CD4-positive, alpha-beta T cell treated with Interleukin-2 at 100 ng/mL for 4 hours (primary cell): ENCODE results near the gene FGG.

Experiments
- DNase-seq: peaks from one replicate; pipeline ENCODE4 v3.0.0-alpha.2; 2020; ENCODE audit warnings: low spot score

FGG gene

GRCh38 chr4:154585369-154586018, 27.0 kb downstream of the FGG start:
- no peak for DNase-seq

GRCh38 chr4:154584259-154584658, 28.2 kb downstream of the FGG start:
- no peak for DNase-seq

GRCh38 chr4:154583677-154584076, 28.8 kb downstream of the FGG start:
- no peak for DNase-seq

- DNase-seq = no peak
Observed at GRCh38 chr4:154583230-154583629, 29.2 kb downstream of the FGG start.

GRCh38 chr4:154582723-154583122, 29.7 kb downstream of the FGG start:
- no peak for DNase-seq

- DNase-seq = no peak
Observed at GRCh38 chr4:154579927-154580326, 32.5 kb downstream of the FGG start.

GRCh38 chr4:154578919-154579318, 33.5 kb downstream of the FGG start:
- no peak for DNase-seq

GRCh38 chr4:154577324-154577723, 35.1 kb downstream of the FGG start:
- DNase-seq = no peak

- no peak for DNase-seq
Observed at GRCh38 chr4:154574311-154574710, 38.1 kb downstream of the FGG start.

- no peak for DNase-seq
Observed at GRCh38 chr4:154573190-154573870, 39.1 kb downstream of the FGG start.

GRCh38 chr4:154569584-154569983, 42.9 kb downstream of the FGG start:
- DNase-seq = no peak

GRCh38 chr4:154569028-154569427, 43.4 kb downstream of the FGG start:
- no peak for DNase-seq

GRCh38 chr4:154566639-154567204, 45.7 kb downstream of the FGG start:
- no peak for DNase-seq

GRCh38 chr4:154565704-154566103, 46.8 kb downstream of the FGG start:
- no peak for DNase-seq

GRCh38 chr4:154564311-154564710, 48.1 kb downstream of the FGG start:
- no peak for DNase-seq

- DNase-seq = no peak
Observed at GRCh38 chr4:154562697-154563254, 49.7 kb downstream of the FGG start, which contains the start of gene FGB. FGB (plus strand) TSS chr4:154563011; CDS start chr4:154563019, 8 bp downstream.

GRCh38 chr4:154560824-154561231, 51.6 kb downstream of the FGG start:
- no peak for DNase-seq

- DNase-seq = no peak
Observed at GRCh38 chr4:154560419-154560801, 52.0 kb downstream of the FGG start.

GRCh38 chr4:154559494-154560418, 52.7 kb downstream of the FGG start:
- no peak for DNase-seq

- DNase-seq = no peak
Observed at GRCh38 chr4:154559141-154559493, 53.3 kb downstream of the FGG start.
